ENCODE data around the gene PARP9. TPM values are rescaled to one million over a fixed set of nuclear protein-coding genes. Genes with fewer than 3 reads are reported as not detected.
"Not testable (repeated sequence)": the region's sequence is repeated elsewhere in the genome, so short reads cannot be mapped to it uniquely, and the experiment has no call there.

PARP9 gene
- total and polyA plus RNA-seq, 2 donors: 24.1 to 30.1 TPM

DNA sequence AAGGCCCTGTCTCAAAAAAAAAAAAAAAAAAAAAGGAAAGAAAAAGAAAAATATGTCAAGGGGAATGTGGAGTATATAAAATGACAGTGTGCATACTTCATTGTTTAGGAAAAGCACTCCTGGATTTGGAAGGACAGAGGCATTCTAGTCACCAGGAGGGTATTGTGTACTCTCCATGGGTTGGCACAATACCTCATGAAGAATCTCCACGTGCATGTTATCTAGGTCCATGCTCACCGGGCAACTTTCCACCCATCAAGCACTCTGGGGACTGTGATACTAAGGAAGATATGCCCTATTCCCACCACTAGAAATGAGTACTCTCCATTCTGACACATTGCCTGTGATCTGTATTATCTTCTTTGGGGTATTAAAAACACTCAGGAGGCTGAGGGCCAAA lies 33.9 kb downstream of the PARP9 start:
- H3K27ac ChIP-seq (ENCODE audit: low read depth): no peak overlapping the region
- no peak overlapping the region for H3K4me3 ChIP-seq (ENCODE audit: low read depth, low read length)
- peaks cover 6% of the 10 kb centered on the region for H3K36me3 ChIP-seq (ENCODE audit: insufficient read depth)
- DNase-seq (ENCODE audit: extremely low spot score): no peak
- WGBS: 80% methylated on average over 2 of the region's 2 CpGs
- H3K4me1 ChIP-seq (ENCODE audit: insufficient read depth): no peaks in the 10 kb centered on the region

DNA sequence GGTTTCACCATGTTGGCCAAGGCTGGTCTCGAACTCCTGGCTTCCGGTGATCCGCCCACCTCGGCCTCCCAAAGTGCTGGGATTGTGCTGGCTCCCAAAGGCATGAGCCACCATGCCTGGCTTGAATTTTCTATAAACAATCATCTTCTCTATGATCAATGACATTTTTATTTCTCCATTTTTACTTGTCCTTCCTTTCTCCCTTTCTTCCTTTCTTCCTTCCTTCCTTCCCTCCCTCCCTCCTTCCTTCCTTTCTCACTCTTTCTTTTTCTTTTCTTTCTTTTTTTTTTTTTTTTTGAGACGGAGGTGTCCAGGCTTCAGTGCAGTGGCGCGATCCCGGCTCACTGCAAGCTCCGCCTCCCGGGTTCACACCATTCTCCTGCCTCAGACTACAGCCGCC lies 40.8 kb downstream of the PARP9 start:
- DNase-seq (ENCODE audit: extremely low spot score): no peak
- WGBS: 95% methylated on average over 11 of the region's 11 CpGs
- H3K4me3 ChIP-seq (ENCODE audit: low read depth, low read length): no peak overlapping the region

DNA sequence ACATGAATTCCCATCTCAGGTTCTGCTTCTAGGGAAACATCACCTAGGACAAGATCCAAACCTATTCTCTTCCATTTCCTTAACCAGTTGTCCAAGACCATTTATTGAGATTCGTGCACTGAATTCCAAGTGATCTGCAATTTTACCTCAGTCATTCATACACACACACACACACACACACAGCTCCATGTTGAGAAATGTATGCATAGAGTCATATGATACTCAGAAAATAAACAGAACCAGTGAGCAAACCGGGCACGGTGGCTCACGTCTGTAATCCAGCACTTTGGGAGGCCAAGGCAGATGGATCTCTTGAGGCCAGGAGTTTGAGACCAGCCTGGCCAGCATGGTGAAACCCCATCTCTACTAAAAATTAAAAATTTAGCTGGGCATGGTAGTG lies 43.2 kb downstream of the PARP9 start:
- H3K36me3 ChIP-seq (ENCODE audit: insufficient read depth): no peaks in the 10 kb centered on the region
- WGBS: 84% methylated on average over 4 of the region's 4 CpGs
- H3K4me3 ChIP-seq (ENCODE audit: low read depth, low read length): no peak overlapping the region
- no peak for DNase-seq (ENCODE audit: extremely low spot score)
- no peaks in the 10 kb centered on the region for H3K4me1 ChIP-seq (ENCODE audit: insufficient read depth)
- no peak overlapping the region for H3K27ac ChIP-seq (ENCODE audit: low read depth)

More for the DNA sequence above, 40.8 kb downstream of the PARP9 start:
- no peaks in the 10 kb centered on the region for H3K4me1 ChIP-seq (ENCODE audit: insufficient read depth)
- H3K27ac ChIP-seq (ENCODE audit: low read depth): no peak overlapping the region
- peaks cover 4% of the 10 kb centered on the region for H3K36me3 ChIP-seq (ENCODE audit: insufficient read depth)

DNA sequence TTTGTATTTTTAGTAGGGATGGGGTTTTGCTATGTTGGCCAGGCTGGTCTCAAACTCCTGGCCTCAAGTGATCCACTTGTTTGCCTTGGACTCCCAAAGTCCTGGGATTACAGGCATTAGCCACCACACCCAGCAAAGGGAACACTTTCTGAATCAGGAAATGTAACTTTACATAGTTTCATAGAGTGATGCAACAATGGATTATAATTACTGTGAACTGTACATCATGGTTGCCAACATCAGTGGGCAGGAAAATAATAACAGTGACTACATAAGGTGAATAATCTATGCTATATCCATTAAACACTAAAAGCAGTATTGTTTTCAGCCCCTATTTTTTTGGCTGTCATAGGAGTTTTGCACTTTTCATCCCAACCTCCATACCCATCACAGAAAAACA lies 44.4 kb downstream of the PARP9 start:
- Histone ChIP-seq H3K27ac (ENCODE audit: low read depth) (no peak overlapping the region), H3K4me1 (ENCODE audit: insufficient read depth) (no peaks in the 10 kb centered on the region), H3K4me3 (ENCODE audit: low read depth, low read length) (no peak overlapping the region), H3K36me3 (ENCODE audit: insufficient read depth) (no peaks in the 10 kb centered on the region)
- no peak for DNase-seq (ENCODE audit: extremely low spot score)

DNA sequence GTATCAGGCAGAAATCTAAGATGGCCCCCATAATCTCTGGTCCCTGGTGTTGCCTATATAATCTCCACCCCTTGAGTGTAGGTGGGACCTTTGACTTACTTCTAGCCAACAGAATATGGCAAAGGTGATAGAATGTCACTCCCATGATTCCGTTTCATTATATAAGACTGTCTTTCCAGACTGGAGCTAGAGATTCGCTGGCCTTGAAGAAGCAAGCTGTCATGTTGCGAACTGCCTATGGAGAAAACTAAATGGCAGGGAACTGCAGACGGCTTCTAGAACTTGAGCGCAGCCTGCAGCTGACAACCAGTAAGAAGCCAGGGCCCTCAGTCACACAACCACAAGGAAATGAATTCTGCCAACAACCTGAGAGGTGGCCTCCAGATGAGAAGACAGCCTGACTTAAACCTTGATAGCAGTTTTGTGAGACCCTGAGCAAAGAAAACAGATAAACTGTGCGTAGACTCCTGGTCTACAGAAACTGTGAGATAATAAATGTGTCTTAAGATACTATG lies 47.2 kb downstream of the PARP9 start:
- no peak for DNase-seq (ENCODE audit: extremely low spot score)
- Histone ChIP-seq H3K27ac (ENCODE audit: low read depth) (no peak overlapping the region), H3K4me1 (ENCODE audit: insufficient read depth) (no peaks in the 10 kb centered on the region), H3K36me3 (ENCODE audit: insufficient read depth) (no peaks in the 10 kb centered on the region), H3K4me3 (ENCODE audit: low read depth, low read length) (no peak overlapping the region)
- WGBS: 89% methylated on average over 6 of the region's 6 CpGs

DNA sequence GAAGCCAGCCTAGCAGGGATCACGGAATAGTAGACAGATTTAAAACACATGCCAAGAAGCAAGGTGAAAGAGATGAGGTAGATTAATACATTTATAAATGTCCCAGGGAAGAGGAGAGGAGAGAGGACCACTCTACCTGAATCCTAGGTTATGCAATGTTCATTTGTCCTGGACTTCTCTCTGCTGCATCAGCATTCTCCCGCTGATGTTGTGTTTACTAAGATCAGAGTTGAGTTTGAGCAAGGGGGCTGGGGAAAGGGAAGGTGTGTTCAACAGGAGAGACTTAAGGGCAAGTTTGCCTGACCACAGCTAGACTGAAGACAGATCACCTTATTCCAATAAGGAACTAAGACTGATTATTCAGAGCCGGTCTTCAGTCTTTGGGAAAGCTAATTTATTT lies 48.2 kb downstream of the PARP9 start:
- H3K36me3 ChIP-seq (ENCODE audit: insufficient read depth): no peaks in the 10 kb centered on the region
- H3K4me1 ChIP-seq (ENCODE audit: insufficient read depth): no peaks in the 10 kb centered on the region
- H3K27ac ChIP-seq (ENCODE audit: low read depth): no peak overlapping the region
- WGBS: 97% methylated on average over 3 of the region's 3 CpGs
- H3K4me3 ChIP-seq (ENCODE audit: low read depth, low read length): no peak overlapping the region
- no peak for DNase-seq (ENCODE audit: extremely low spot score)

DNA sequence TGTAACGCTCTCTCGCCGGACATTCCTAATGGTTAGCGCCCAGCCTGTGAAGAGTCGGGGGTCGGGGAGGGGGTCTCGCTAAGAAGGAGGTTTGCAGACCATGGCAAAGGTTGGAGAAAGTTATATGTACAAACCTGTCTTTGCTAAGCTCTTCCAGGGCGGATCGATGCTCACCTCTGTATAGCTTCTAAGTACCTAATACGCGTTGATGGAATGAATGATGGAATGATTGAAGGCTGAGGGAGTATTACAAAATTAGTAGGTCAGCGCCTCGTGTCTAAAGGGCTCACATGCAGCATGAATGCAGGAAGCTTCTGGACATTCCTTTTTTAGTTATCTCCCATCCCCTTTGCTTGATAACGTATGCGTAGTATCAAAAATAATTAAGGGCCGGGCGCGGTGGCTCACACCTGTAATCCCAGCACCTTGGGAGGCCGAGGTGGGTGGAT lies 49.1 kb downstream of the PARP9 start:
- DNase-seq (ENCODE audit: extremely low spot score): no peak
- no peaks in the 10 kb centered on the region for H3K4me1 ChIP-seq (ENCODE audit: insufficient read depth)
- no peak overlapping the region for H3K27ac ChIP-seq (ENCODE audit: low read depth)
- 38% methylated on average over 19 of the region's 19 CpGs for WGBS
- H3K4me3 ChIP-seq (ENCODE audit: low read depth, low read length): peak overlapping the region; percentile 82
- H3K36me3 ChIP-seq (ENCODE audit: insufficient read depth): no peaks in the 10 kb centered on the region

DNA sequence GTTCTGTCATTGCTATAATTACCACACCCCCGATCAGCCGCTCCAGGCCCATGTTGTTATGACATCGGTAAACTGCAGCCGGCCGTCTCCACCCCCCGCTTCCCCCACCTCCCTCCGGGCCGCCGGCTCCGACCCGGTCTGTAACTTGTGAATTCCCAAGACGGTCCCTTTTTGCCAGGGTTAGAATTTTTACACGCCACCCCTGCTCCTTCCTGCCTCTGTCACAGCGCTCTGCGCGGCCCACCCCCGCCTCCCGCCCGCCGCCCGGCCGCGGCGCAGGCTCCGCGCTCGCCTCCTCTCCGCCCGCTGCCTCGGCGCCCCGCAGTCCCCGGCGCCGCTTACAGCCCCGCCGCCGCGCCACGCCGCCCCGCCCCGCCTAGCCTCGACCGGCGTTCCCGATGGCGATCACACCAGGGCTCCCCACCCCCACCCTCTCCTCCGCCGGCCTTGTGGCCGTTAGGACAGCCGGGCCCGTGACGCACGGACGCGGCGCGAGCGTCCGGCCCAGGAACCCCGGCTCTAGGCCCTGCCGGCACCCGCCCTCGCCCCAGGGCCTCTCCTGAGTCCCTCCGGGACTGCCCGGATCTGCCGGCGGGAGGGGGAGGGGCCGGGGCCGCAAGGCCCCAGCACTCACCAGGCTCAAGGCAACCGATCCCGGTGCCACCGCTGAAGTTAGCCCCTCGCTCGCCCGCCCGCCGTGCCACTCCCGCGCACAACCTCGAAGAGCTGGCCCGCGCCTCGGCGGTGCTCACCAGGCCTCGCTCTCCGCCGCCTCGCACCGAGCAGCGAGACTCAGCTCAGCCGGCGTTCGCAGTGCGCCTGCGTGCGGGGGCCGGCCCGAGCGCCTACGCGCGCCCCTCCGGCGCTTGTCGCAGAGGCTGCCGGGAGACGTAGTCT lies 49.7 kb downstream of the PARP9 start, which contains the start of gene KPNA1:
TSS of gene KPNA1 (minus strand) at position 817 of the 897 bp plus-strand sequence. CDS start 18,374 bp downstream, outside the sequence.
- WGBS: under 1% methylated on average over 109 of the region's 109 CpGs
- peak within 1 kb of the TSS; percentile 82 for H3K4me3 ChIP-seq (ENCODE audit: low read depth, low read length)
- H3K36me3 ChIP-seq (ENCODE audit: insufficient read depth): no peaks in the 10 kb centered on the region
- peak; percentile 63 for DNase-seq (ENCODE audit: extremely low spot score)
- peak within 1 kb of the TSS; percentile 96 for H3K27ac ChIP-seq (ENCODE audit: low read depth)
- no peaks in the 10 kb centered on the region for H3K4me1 ChIP-seq (ENCODE audit: insufficient read depth)

DNA sequence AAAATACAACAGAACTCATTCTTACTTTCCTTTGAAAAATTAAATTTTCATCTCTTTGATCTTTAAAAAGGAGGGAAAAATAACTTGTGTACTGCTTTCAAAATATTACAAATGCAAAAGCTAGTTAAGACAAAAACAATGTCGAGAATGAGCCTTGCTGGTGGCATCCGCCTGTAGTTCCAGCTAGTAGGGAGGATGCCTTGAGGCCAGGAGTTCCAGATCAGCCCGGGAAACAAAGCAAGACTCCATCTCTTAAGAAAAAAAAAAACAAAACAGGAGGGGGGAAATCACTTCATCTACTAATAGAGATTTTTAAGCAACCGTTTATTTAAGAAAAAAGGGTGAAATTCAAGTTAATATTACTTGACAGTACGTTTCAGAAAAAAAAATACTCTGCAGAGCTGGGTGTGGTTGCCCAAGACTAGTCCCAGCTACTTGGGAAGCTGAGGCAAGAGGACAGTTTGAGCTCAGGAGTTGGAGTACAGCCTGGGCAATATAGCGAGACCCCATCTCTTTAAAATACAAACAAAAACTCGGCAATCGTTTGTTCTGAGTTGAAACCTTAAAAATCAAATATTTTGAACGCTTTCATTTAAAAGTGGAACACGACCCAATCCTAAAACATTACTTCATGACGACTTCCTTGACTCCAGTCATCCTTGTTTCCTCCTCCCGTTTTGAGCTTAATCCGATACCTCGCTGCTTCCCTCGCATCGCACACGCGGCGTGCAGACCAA lies 50.5 kb downstream of the PARP9 start:
- Histone ChIP-seq H3K27ac (ENCODE audit: low read depth) (peak overlapping the region; percentile 96), H3K4me1 (ENCODE audit: insufficient read depth) (no peaks in the 10 kb centered on the region), H3K36me3 (ENCODE audit: insufficient read depth) (no peaks in the 10 kb centered on the region), H3K4me3 (ENCODE audit: low read depth, low read length) (peak overlapping the region; percentile 82)
- DNase-seq (ENCODE audit: extremely low spot score): no peak
- WGBS: 11% methylated on average over 19 of the region's 19 CpGs

DNA sequence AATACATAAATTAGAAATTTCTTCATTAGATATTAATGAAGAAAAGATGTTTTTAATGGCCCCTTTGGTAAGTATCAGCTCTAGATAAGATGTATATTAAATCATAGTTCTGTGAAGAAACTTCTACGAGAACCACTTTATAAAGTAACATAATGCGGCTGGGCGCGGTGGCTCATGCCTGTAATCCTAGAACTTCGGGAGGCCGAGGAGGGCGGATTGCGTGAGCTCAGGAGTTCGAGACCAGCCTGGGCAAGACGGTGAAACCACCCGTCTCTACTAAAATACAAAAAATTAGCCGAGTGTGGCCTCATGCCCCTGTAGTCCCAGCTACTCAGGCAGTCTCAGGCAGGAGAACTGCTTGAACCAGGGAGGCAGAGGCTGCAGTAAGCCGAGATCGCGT lies 51.8 kb downstream of the PARP9 start:
- no peak for DNase-seq (ENCODE audit: extremely low spot score)
- Histone ChIP-seq H3K4me1 (ENCODE audit: insufficient read depth) (no peaks in the 10 kb centered on the region), H3K27ac (ENCODE audit: low read depth) (no peak overlapping the region), H3K36me3 (ENCODE audit: insufficient read depth) (no peaks in the 10 kb centered on the region), H3K4me3 (ENCODE audit: low read depth, low read length) (no peak overlapping the region)
- 86% methylated on average over 15 of the region's 15 CpGs for WGBS

DNA sequence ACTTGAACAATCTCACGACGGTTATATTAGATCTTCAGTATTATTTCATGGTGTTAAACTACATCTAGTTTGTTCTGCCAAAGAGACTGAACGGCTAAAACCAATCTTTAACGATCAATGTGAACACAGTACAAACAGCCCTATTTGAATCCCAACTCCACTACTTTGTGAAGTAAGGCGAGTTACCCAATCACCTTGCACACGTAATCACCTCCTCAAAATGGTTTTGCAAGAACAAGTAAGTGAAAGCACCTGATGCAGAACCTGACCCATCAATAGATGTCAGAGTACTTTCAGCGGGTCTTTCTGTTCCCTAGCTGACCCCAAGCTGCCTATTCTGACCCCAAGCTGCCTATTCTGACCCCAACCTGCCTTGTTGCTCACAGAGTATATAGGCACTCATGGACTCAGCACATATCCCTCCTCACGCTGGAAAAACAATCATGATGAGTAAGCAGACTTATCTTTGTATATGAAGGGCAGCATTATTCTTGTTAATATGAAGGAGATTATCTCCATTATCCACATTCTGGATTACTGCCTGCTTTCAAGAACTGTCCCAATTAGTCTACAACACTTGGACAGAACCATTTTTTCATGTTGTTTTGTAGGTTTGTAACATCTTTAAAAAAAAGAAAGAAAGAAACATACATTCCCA lies 53.1 kb downstream of the PARP9 start:
- H3K4me3 ChIP-seq (ENCODE audit: low read depth, low read length): no peak overlapping the region
- whole genome bisulfite sequencing: 80% methylated on average over 8 of the region's 8 CpGs
- H3K27ac ChIP-seq (ENCODE audit: low read depth): no peak overlapping the region
- no peaks in the 10 kb centered on the region for H3K36me3 ChIP-seq (ENCODE audit: insufficient read depth)
- DNase-seq (ENCODE audit: extremely low spot score): no peak
- no peaks in the 10 kb centered on the region for H3K4me1 ChIP-seq (ENCODE audit: insufficient read depth)

DNA sequence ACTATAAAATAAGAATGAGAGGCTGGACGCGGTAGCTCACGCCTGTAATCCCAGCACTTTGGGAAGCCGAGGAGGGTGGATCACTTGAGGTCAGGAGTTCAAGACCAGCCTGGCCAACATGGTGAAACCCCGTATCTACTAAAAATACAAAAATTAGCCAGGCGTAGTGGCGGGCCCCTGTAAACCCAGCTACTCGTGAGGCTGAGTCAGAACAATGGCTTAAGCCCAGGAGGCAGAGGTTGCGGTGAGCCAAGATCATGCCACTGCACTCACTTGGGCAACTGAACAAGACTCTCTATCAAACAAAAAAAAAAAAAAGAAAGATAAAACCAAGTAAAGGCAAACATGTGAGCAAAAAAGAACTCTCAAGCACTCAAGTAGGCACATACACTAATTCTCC lies 55.2 kb downstream of the PARP9 start:
- not testable (repeated sequence) for H3K4me3 ChIP-seq (ENCODE audit: low read depth, low read length); H3K36me3 ChIP-seq (ENCODE audit: insufficient read depth); DNase-seq (ENCODE audit: extremely low spot score); H3K4me1 ChIP-seq (ENCODE audit: insufficient read depth); H3K27ac ChIP-seq (ENCODE audit: low read depth)
- WGBS: 86% methylated on average over 9 of the region's 9 CpGs

DNA sequence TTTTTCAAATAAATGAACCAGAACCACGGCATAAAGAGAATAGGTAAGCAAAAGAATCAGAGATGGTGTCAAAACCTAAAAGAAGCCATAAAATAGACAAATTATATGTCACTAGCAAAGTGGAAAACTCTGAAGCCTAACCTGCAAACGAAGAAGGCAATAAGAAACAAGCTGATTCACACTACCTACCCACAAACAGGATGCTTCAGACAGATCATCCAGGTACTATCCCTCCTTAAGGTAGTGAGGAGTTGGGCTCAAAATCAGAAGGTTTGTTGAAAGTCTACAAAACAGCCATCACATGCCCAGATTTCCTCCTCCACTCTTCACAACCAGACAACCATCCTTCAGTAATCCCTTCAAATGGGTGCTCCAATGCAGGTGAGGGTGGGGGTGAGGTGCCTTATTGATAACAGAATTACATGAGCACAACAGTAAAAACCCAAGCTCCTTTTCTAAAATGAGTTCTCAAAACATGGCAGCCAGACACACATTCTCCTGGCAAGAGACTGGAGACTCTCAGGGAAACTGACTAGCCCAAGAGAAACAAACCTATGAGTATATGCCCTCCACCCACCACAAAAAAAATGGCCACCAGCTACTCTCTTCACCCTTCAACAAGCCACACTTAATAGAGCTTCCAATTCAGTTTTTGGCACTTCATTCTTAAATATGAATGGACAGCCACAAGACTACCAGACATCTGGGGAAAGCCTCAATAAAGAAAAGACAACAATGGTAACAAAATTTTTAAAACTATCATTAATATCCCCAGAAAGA lies 55.8 kb downstream of the PARP9 start:
- no peaks in the 10 kb centered on the region for H3K36me3 ChIP-seq (ENCODE audit: insufficient read depth)
- H3K4me3 ChIP-seq (ENCODE audit: low read depth, low read length): no peak overlapping the region
- no peak for DNase-seq (ENCODE audit: extremely low spot score)
- no peaks in the 10 kb centered on the region for H3K4me1 ChIP-seq (ENCODE audit: insufficient read depth)
- no peak overlapping the region for H3K27ac ChIP-seq (ENCODE audit: low read depth)
- WGBS: 93% methylated on average over 2 of the region's 2 CpGs
